ENCODE data around the gene BCAS1. TPM values are rescaled to one million over a fixed set of nuclear protein-coding genes. Genes with fewer than 3 reads are reported as not detected.
A peak's percentile ranks its signal among the peaks of the same experiment; 100 is the strongest.

Gene BCAS1
- total RNA-seq, 2 donors from 2014 or later, result not detected

GRCh38 chr20:54063992-54064676, 6.3 kb downstream of the BCAS1 start:
- DNase-seq, result peak; percentile 59 to 73
- H3K27ac Mint-ChIP-seq, result peak overlapping the region; percentile 9
- H3K4me3 Mint-ChIP-seq, result peak overlapping the region; percentile 56 to 66

GRCh38 chr20:54063580-54063979, 6.8 kb downstream of the BCAS1 start:
- H3K4me1 Mint-ChIP-seq (ENCODE audit: low read depth), result peaks cover 37% of the 10 kb centered on the region
- ATAC-seq (replicated peaks in 1 of 2) (no peak), DNase-seq (no peak)
- H3K9me3 Mint-ChIP-seq, result no peaks in the 10 kb centered on the region
- peak overlapping the region; percentile 9 for H3K27ac Mint-ChIP-seq
- H3K36me3 Mint-ChIP-seq (ENCODE audit: insufficient read depth in 2 of 2), result no peaks in the 10 kb centered on the region
- no peaks in the 10 kb centered on the region for H3K27me3 Mint-ChIP-seq (ENCODE audit: low read depth)
- peak overlapping the region; percentile 56 to 66 for H3K4me3 Mint-ChIP-seq

More at GRCh38 chr20:54063992-54064676, 6.3 kb downstream of the BCAS1 start:
- Mint-ChIP-seq H3K36me3 (ENCODE audit: insufficient read depth in 2 of 2) (no peaks in the 10 kb centered on the region), H3K9me3 (no peaks in the 10 kb centered on the region), H3K27me3 (ENCODE audit: low read depth) (no peaks in the 10 kb centered on the region), H3K4me1 (ENCODE audit: low read depth) (peaks cover 33% of the 10 kb centered on the region)
- ATAC-seq (replicated peaks in 1 of 2), result peak; percentile 81 to 87

- DNase-seq, result no peak
- H3K4me1 Mint-ChIP-seq (ENCODE audit: low read depth), result peaks cover 39% of the 10 kb centered on the region
- H3K4me3 Mint-ChIP-seq, result no peak overlapping the region
- no peaks in the 10 kb centered on the region for H3K27me3 Mint-ChIP-seq (ENCODE audit: low read depth)
- no peaks in the 10 kb centered on the region for H3K9me3 Mint-ChIP-seq
- no peak for ATAC-seq (replicated peaks in 1 of 2)
- H3K36me3 Mint-ChIP-seq (ENCODE audit: insufficient read depth in 2 of 2), result no peaks in the 10 kb centered on the region
- no peak overlapping the region for H3K27ac Mint-ChIP-seq
These were observed 7.5 kb downstream of the BCAS1 start for GRCh38 chr20:54062812-54063280.

GRCh38 chr20:54061101-54061881, 9.1 kb downstream of the BCAS1 start:
- Mint-ChIP-seq H3K4me3 (no peak overlapping the region), H3K4me1 (ENCODE audit: low read depth) (peaks cover 36% of the 10 kb centered on the region), H3K9me3 (no peaks in the 10 kb centered on the region), H3K27me3 (ENCODE audit: low read depth) (no peaks in the 10 kb centered on the region), H3K27ac (no peak overlapping the region), H3K36me3 (ENCODE audit: insufficient read depth in 2 of 2) (no peaks in the 10 kb centered on the region)
- no peak for ATAC-seq (replicated peaks in 1 of 2)
- DNase-seq, result no peak

DNA sequence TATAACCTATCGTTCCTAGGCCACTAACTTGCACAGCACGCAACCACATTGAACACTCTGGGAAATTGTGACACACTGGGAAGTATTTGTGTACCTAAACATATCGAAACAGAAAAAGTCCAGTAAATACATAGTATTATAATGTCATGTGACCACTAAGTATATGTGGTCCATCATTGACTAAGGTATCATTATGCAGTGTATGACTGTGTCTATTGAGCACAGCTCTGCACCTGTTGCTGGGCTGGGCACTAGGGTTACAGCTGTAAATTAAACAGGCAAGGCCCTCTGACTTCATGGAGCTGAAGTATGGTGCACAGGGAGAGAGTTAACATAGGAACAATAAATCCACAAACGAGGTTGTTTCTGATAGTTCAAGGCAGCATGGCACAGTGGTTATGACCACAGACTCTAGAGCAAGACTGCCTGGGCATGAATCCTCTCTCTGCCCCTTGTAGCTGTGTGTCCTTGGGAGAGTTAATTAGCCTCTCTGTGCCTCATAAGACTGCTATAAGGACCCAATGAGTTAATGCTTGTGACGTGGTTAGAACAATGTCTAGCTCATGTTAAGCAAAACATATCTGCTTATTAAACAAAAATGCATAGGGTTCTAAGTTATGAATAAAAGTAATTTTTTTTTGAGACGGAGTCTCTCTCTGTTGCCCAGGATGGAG, 10.6 kb downstream of the BCAS1 start:
- Mint-ChIP-seq H3K27ac (no peak overlapping the region), H3K4me3 (no peak overlapping the region), H3K36me3 (ENCODE audit: insufficient read depth in 2 of 2) (no peaks in the 10 kb centered on the region), H3K9me3 (peaks cover 0 to 2% of the 10 kb centered on the region in 2 donors), H3K4me1 (ENCODE audit: low read depth) (peaks cover 31% of the 10 kb centered on the region), H3K27me3 (ENCODE audit: low read depth) (no peaks in the 10 kb centered on the region)
- DNase-seq (no peak), ATAC-seq (replicated peaks in 1 of 2) (peak in 1 of 2 donors; percentile 38)

GRCh38 chr20:54058420-54059139, 11.8 kb downstream of the BCAS1 start:
- H3K36me3 Mint-ChIP-seq (ENCODE audit: insufficient read depth in 2 of 2), result no peaks in the 10 kb centered on the region
- peaks cover 1 to 2% of the 10 kb centered on the region in 2 donors for H3K9me3 Mint-ChIP-seq
- H3K27ac Mint-ChIP-seq, result no peak overlapping the region
- DNase-seq (no peak), ATAC-seq (replicated peaks in 1 of 2) (no peak)
- no peak overlapping the region for H3K4me3 Mint-ChIP-seq
- no peaks in the 10 kb centered on the region for H3K27me3 Mint-ChIP-seq (ENCODE audit: low read depth)
- peaks cover 18% of the 10 kb centered on the region for H3K4me1 Mint-ChIP-seq (ENCODE audit: low read depth)

- Mint-ChIP-seq H3K9me3 (peaks cover 1 to 2% of the 10 kb centered on the region in 2 donors), H3K4me3 (no peak overlapping the region), H3K27me3 (ENCODE audit: low read depth) (no peaks in the 10 kb centered on the region), H3K4me1 (ENCODE audit: low read depth) (peaks cover 6% of the 10 kb centered on the region), H3K36me3 (ENCODE audit: insufficient read depth in 2 of 2) (no peaks in the 10 kb centered on the region), H3K27ac (no peak overlapping the region)
- ATAC-seq (replicated peaks in 1 of 2) (no peak), DNase-seq (no peak)
These were observed 13.4 kb downstream of the BCAS1 start for GRCh38 chr20:54056762-54057639.

DNA sequence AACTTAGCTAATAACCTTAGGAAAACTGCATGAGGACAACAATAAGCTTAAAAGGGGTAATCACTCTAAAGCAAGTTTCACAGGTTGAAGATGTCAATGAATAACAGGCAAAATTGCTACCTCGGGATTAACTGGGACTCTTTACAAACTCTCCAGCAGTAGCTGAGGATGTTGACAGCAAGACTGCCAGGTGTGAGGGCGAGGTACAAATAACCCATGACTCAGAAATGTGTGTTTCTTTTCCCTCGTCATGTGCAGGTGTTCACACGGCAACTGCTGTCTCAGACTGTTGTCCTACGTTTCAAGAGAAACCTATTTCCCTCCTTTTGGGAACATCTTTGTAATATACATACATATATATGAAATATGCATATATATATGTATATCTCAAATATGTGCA, 15.9 kb downstream of the BCAS1 start:
- Mint-ChIP-seq H3K9me3 (peaks cover 1 to 2% of the 10 kb centered on the region in 2 donors), H3K4me1 (ENCODE audit: low read depth) (peaks cover 6% of the 10 kb centered on the region), H3K36me3 (ENCODE audit: insufficient read depth in 2 of 2) (no peaks in the 10 kb centered on the region), H3K4me3 (no peak overlapping the region), H3K27ac (no peak overlapping the region), H3K27me3 (ENCODE audit: low read depth) (peaks cover 12% of the 10 kb centered on the region)
- no peak for DNase-seq
- no peak for ATAC-seq (replicated peaks in 1 of 2)

DNA sequence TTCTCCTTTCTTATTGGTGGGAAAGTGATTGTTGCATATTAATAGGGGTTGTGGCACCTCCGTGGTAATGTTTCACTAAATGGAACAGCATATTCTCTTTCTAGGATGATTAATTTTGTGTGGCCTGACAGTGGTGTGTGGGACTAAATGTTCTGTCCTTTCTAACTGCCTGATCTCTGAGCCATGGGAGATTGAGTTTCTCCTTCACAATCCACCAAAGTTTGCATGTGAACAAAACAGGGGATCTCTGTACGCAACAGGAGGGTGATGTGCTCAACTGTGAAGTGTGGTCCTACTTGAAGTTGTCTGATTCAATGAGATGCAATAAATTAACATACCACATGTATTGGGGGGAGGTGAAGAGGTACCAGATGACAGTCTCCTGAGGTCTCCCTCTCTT, 19.3 kb downstream of the BCAS1 start:
- Mint-ChIP-seq H3K4me1 (ENCODE audit: low read depth) (peaks cover 7% of the 10 kb centered on the region), H3K36me3 (ENCODE audit: insufficient read depth in 2 of 2) (peaks cover 0 to 3% of the 10 kb centered on the region in 2 donors)

DNA sequence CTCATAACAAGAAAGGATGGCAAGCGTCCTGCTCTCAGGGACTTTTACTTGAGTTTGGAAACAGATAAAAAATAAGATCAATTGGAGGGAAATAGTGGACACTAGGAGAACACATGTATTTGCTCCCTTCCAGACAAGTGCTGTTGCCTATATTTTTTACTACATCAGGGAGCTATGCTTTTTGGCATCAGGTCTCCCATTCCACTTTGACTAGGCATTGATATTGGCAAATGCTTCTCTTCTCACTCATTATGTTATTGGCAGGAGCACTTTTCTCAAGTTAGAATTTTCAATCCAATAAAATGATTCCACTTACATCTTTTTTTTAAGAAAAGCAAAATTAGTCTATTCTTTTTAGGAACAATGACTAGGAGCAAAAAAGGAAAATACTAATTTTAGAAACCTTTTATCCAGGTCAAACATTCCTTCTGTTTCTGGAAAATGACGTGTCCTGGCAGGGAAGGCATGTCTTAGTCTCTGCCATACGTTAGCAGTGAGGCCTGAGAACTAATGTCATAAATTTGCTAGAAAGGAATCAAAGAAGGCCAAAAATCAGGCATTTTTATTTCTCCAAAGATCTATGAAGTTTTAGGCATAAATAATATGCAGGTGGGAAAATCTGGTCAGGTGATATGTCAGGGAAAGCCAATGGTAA, 21.4 kb downstream of the BCAS1 start:
- no peak overlapping the region for H3K27ac Mint-ChIP-seq
- H3K9me3 Mint-ChIP-seq, result peaks cover 0 to 1% of the 10 kb centered on the region in 2 donors
- peaks cover 12% of the 10 kb centered on the region for H3K27me3 Mint-ChIP-seq (ENCODE audit: low read depth)
- H3K36me3 Mint-ChIP-seq (ENCODE audit: insufficient read depth in 2 of 2), result peaks cover 0 to 3% of the 10 kb centered on the region in 2 donors
- DNase-seq (no peak), ATAC-seq (replicated peaks in 1 of 2) (no peak)
- no peak overlapping the region for H3K4me3 Mint-ChIP-seq
- H3K4me1 Mint-ChIP-seq (ENCODE audit: low read depth), result peaks cover 20% of the 10 kb centered on the region

More for the DNA sequence above, 19.3 kb downstream of the BCAS1 start:
- ATAC-seq (replicated peaks in 1 of 2) (no peak), DNase-seq (no peak)
- H3K9me3 Mint-ChIP-seq, result peaks cover 1 to 2% of the 10 kb centered on the region in 2 donors
- H3K4me3 Mint-ChIP-seq, result no peak overlapping the region
- peaks cover 12% of the 10 kb centered on the region for H3K27me3 Mint-ChIP-seq (ENCODE audit: low read depth)
- no peak overlapping the region for H3K27ac Mint-ChIP-seq

GRCh38 chr20:54048481-54048880, 21.9 kb downstream of the BCAS1 start:
- no peak overlapping the region for H3K27ac Mint-ChIP-seq
- DNase-seq, result no peak
- ATAC-seq (replicated peaks in 1 of 2), result no peak

More at GRCh38 chr20:54048481-54048880, 21.9 kb downstream of the BCAS1 start:
- Mint-ChIP-seq H3K4me3 (no peak overlapping the region), H3K27me3 (ENCODE audit: low read depth) (peaks cover 12% of the 10 kb centered on the region), H3K9me3 (no peaks in the 10 kb centered on the region), H3K4me1 (ENCODE audit: low read depth) (peaks cover 25% of the 10 kb centered on the region), H3K36me3 (ENCODE audit: insufficient read depth in 2 of 2) (peaks cover 0 to 3% of the 10 kb centered on the region in 2 donors)

Data from activated T-cell treated with anti-CD3 and anti-CD28 coated beads, Interleukin-2, amount 50 U/mL, for 72 hours (primary cell).